Left ventricle myocardium superior (tissue), 1 donor: Measurements from ENCODE around the gene ZBTB7C. TPM values are rescaled to one million over a fixed set of nuclear protein-coding genes. Genes with fewer than 3 reads are reported as not detected.
A peak's percentile ranks its signal among the peaks of the same experiment; 100 is the strongest.
"Not testable (repeated sequence)": the region's sequence is repeated elsewhere in the genome, so short reads cannot be mapped to it uniquely, and the experiment has no call there.

Experiments used
- ATAC-seq: fragments of 200-7000 bp; cut with Tn5 transposase; one replicate; pipeline ENCODE4 v1.9.1; 2020; ENCODE audit warnings: mild to moderate bottlenecking, moderate library complexity
- DNase-seq: peaks from one replicate; pipeline ENCODE4 v3.0.0-alpha.2; 2020
- intact Hi-C: fragments of 100-400 bp; cut with micrococcal nuclease; formaldehyde crosslinking; loops from one replicate; pipeline ENCODE4 v1.11.0; 2022
- total RNA-seq: library from RNA; stranded (reverse); fragmentation: NEBNext Ultra II Directional; extraction: Animal tissue kit (Norgen Biotek cat#: 25700); gene quantifications from one replicate; pipeline ENCODE4 v1.2.1, GENCODE V29; 2021
- donor health status: DM: no; HTN: yes; CAD: no; lungs with severe emphysema.

ZBTB7C gene
- total RNA-seq, 1 donor from 2014 or later: 2.1 TPM

- DNase-seq, ATAC-seq, intact Hi-C loops: not testable (repeated sequence)
These were observed 125.2 kb downstream of the ZBTB7C start for GRCh38 chr18:48284011-48284410.

- ATAC-seq, DNase-seq, intact Hi-C loops: not testable (repeated sequence)
These were observed 127.7 kb downstream of the ZBTB7C start for GRCh38 chr18:48281460-48281859.

GRCh38 chr18:48279312-48279711 lies 129.9 kb downstream of the ZBTB7C start:
- DNase-seq (no peak), ATAC-seq (no peak)
- intact Hi-C loops: no loop called here

GRCh38 chr18:48278081-48278480 lies 131.1 kb downstream of the ZBTB7C start:
- no peak for DNase-seq
- no peak for ATAC-seq
- intact Hi-C loops: no loop called here

- ATAC-seq (no peak), DNase-seq (no peak)
- intact Hi-C loops: no loop called here
These were observed 134.9 kb downstream of the ZBTB7C start for GRCh38 chr18:48274301-48274700.

- ATAC-seq (no peak), DNase-seq (no peak)
- intact Hi-C loops: no loop called here
These were observed 138.3 kb downstream of the ZBTB7C start for GRCh38 chr18:48270929-48271328.

- DNase-seq: no peak
- intact Hi-C loops: no loop called here
- ATAC-seq: no peak
These were observed 143.9 kb downstream of the ZBTB7C start for GRCh38 chr18:48265328-48265727.

- intact Hi-C loops: no loop called here
- DNase-seq (no peak), ATAC-seq (no peak)
These were observed 145.0 kb downstream of the ZBTB7C start for GRCh38 chr18:48263914-48264902.

- intact Hi-C loops: no loop called here
- DNase-seq (no peak), ATAC-seq (peak; percentile 66)
These were observed 145.9 kb downstream of the ZBTB7C start for GRCh38 chr18:48263192-48263853.

GRCh38 chr18:48260237-48260636 lies 148.9 kb downstream of the ZBTB7C start:
- DNase-seq (no peak), ATAC-seq (no peak)
- intact Hi-C loops: no loop called here

GRCh38 chr18:48256848-48257247 lies 152.3 kb downstream of the ZBTB7C start:
- DNase-seq (no peak), ATAC-seq (no peak)
- intact Hi-C loops: no loop called here

GRCh38 chr18:48254077-48254602 lies 155.0 kb downstream of the ZBTB7C start:
- no peak for DNase-seq
- no peak for ATAC-seq

GRCh38 chr18:48252525-48252924 lies 156.7 kb downstream of the ZBTB7C start:
- intact Hi-C loops: no loop called here
- no peak for ATAC-seq
- no peak for DNase-seq

More at GRCh38 chr18:48254077-48254602, 155.0 kb downstream of the ZBTB7C start:
- intact Hi-C loops: no loop called here

- no peak for DNase-seq
- ATAC-seq: no peak
- intact Hi-C loops: no loop called here
These were observed 158.3 kb downstream of the ZBTB7C start for GRCh38 chr18:48250918-48251317.

- DNase-seq (no peak), ATAC-seq (peak; percentile 27)
- intact Hi-C loops: no loop called here
These were observed 158.7 kb downstream of the ZBTB7C start for GRCh38 chr18:48250362-48250907.

GRCh38 chr18:48249854-48250253 lies 159.3 kb downstream of the ZBTB7C start:
- DNase-seq: no peak
- intact Hi-C loops: no loop called here
- peak; percentile 46 for ATAC-seq

GRCh38 chr18:48244530-48244929 lies 164.7 kb downstream of the ZBTB7C start:
- ATAC-seq: no peak
- intact Hi-C loops: no loop called here
- DNase-seq: no peak

GRCh38 chr18:48238636-48239035 lies 170.5 kb downstream of the ZBTB7C start:
- DNase-seq: no peak
- no peak for ATAC-seq
- intact Hi-C loops: no loop called here

- intact Hi-C loops: no loop called here
- no peak for DNase-seq
- ATAC-seq: no peak
These were observed 171.0 kb downstream of the ZBTB7C start for GRCh38 chr18:48238206-48238605.

- intact Hi-C loops: no loop called here
- ATAC-seq (no peak), DNase-seq (no peak)
These were observed 172.4 kb downstream of the ZBTB7C start for GRCh38 chr18:48236822-48237221.
